Body of pancreas (tissue), 4 donors: ENCODE measurements around the gene SIRPB2.

Source experiments
- CTCF ChIP-seq, 7 experiments: fragments of 450-650 bp in 4 of 7; fragments of 200-600 bp in 3 of 7; sonication (generic) in 3 of 7; IDR thresholded peaks; one replicate each; pipeline ENCODE4 v1.5.1; 2016 to 2019; ENCODE audit warnings: antibody characterized with exemption in 7 of 7
- POLR2A ChIP-seq, 3 donors: fragments of 450-650 bp; IDR thresholded peaks; one replicate each; pipeline ENCODE4 v1.6.1; 2016; ENCODE audit warnings: antibody characterized with exemption in 3 of 3, mild to moderate bottlenecking in 2 of 3

- TF ChIP-seq CTCF (IDR thresholded peaks at IDR 0.05) (no peak), POLR2A (IDR thresholded peaks at IDR 0.05) (no peak)
Observed at GRCh38 chr20:1448081-1448620, 43.1 kb downstream of the SIRPB2 start.
